Measurements from ENCODE around the gene PAM.

DNA sequence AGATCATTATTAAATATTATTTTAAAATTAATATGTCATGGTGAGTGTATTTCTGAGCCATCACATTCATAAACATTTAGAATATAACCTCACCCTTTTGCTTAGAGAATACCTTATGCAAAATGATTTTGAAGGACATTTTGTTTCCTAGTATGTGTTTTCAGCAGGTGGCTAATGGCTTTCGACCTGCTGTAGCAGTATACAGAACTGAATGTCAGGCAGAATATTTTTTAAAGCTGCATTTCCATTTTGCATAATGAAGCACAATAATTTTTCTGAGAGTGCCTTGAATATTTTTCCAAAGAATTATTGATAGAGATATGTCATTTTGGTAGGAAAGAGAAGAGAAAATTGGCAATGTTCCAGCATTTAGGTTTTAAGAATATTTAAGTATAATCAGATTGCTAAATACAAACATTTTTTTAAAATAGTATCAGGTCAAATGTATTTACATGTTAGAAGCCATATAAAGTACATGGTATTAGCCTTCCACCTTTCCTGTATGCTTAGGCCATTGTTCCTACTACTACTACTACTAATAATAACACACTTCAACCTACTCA is 42.3 kb downstream of the PAM start:
- TF ChIP-seq, protein P1, sequence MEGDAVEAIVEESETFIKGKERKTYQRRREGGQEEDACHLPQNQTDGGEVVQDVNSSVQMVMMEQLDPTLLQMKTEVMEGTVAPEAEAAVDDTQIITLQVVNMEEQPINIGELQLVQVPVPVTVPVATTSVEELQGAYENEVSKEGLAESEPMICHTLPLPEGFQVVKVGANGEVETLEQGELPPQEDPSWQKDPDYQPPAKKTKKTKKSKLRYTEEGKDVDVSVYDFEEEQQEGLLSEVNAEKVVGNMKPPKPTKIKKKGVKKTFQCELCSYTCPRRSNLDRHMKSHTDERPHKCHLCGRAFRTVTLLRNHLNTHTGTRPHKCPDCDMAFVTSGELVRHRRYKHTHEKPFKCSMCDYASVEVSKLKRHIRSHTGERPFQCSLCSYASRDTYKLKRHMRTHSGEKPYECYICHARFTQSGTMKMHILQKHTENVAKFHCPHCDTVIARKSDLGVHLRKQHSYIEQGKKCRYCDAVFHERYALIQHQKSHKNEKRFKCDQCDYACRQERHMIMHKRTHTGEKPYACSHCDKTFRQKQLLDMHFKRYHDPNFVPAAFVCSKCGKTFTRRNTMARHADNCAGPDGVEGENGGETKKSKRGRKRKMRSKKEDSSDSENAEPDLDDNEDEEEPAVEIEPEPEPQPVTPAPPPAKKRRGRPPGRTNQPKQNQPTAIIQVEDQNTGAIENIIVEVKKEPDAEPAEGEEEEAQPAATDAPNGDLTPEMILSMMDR (IDR thresholded peaks at IDR 0.05) = no peak
- no peak for TF ChIP-seq POLR2A (IDR thresholded peaks at IDR 0.05)
